A549 treated with GW870086 at 1 μM for 4 hours (cell line): Measurements from ENCODE around the gene C3orf20. TPM values are rescaled to one million over a fixed set of nuclear protein-coding genes. Genes with fewer than 3 reads are reported as not detected.

Source experiments
- total RNA-seq: library from RNA; stranded (reverse); fragments of 200-300 nt; extraction: Qiagen RNA extraction; gene quantifications from 5 replicates; pipeline ENCODE4 v1.2.3, GENCODE V29; 2022; ENCODE audit warnings: low read depth

The C3orf20 gene
- 0.05 TPM in 1 of 5 replicates, not detected in the others for total RNA-seq

GRCh38 chr3:14674841-14675240, at the start of gene C3orf20:
Gene C3orf20 (plus strand): TSS chr3:14675141. CDS start chr3:14682714, 7,573 bp downstream.

DNA sequence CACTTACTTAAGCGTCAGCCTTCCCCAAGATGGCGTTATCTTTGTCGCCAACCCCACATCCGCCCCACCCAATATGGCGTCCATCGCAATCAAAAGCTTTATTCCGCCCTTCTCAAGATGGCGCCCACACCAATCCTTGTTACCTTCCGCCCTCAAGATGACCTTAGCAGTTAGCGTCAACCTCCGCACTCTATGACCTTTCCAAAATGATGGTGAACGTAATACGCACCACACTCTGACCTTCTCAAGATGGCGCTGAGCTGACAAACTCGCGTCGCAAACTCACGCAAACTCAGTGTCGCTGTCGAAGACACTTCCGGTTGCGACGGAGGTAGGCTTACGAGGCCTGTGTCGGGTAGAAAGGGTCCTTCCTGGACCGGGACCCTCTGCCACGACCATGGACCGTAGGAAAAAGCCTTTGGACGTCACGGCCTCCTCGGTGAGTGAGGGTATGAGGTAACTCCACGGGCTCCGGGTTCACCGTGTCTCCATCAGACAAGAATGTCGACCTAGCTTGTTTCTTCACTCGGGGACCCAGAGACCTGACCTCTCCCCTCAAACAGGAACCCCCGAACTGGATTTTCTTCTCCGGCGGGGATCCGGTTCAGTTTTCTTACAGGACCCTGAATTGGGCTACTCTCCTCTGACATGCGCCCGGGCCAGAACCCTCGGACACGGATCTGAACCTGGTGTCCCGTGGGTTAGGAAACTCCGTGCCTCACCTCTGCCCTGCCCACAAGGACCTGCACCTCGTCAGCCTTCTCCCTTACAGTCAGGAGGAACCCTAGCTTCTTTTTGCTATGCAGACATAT, 23.3 kb upstream of the C3orf20 start, which contains the start of gene CCDC174:
Gene CCDC174 (plus strand): TSS at position 323 of the 812 bp plus-strand sequence. CDS start 75 bp downstream, at position 398.

GRCh38 chr3:14818804-14819500, 144.0 kb downstream of the C3orf20 start, which contains the start of gene FGD5:
Gene FGD5 (plus strand): TSS chr3:14818962. CDS start chr3:14819072, 110 bp downstream.

Other genes with a start within 250 kb of the C3orf20 start
- gene GRIP2, start 134.8 kb upstream of the C3orf20 start, total RNA-seq, result 1.0 to 2.0 TPM (median 1.6 TPM) in 5 replicates
- 13.0 to 14.0 TPM (median 13.6 TPM) in 5 replicates for gene CCDC174, start 23.4 kb upstream of the C3orf20 start, total RNA-seq
- gene FGD5, start 143.8 kb downstream of the C3orf20 start, total RNA-seq, result 0.06 to 0.18 TPM in 2 of 5 replicates, not detected in the others